CD8-positive, alpha-beta memory T cell (primary cell): ENCODE measurements around the gene ALG1. TPM values are rescaled to one million over a fixed set of nuclear protein-coding genes. Genes with fewer than 3 reads are reported as not detected.
"Not testable (repeated sequence)": the region's sequence is repeated elsewhere in the genome, so short reads cannot be mapped to it uniquely, and the experiment has no call there.

Source experiments
- CTCF ChIA-PET: fragments of 350-600 bp; sonication (Branson Sonifier 250); formaldehyde crosslinking; loops from one replicate; lab custom pipeline; 2021; ENCODE audit warnings: antibody characterized with exemption; lab: Charles Lee
- POLR2A ChIA-PET: fragments of 350-600 bp; sonication (Branson Sonifier 250); formaldehyde crosslinking; loops from one replicate; lab custom pipeline; 2021; ENCODE audit warnings: antibody characterized with exemption; lab: Charles Lee
- DNase-seq, 5 donors: peaks; one replicate each; pipeline versions ENCODE4 v3.0.0 to v3.0.0-alpha.2; 2020 to 2022; ENCODE audit warnings: mixed read lengths in 1 of 5
- H3K27ac ChIP-seq: one replicate; pipeline ENCODE4 v1.7.0; 2013; ENCODE audit warnings: low read depth, mild to moderate bottlenecking, low read length, moderate library complexity
- H3K27me3 ChIP-seq: 2 replicates; pipeline ENCODE4 v1.7.0; 2013; ENCODE audit warnings: low read length, mild to moderate bottlenecking; ENCODE audit not compliant: insufficient read depth, poor library complexity, severe bottlenecking
- H3K36me3 ChIP-seq: 2 replicates; pipeline ENCODE4 v1.7.0; 2013; ENCODE audit warnings: mild to moderate bottlenecking, low read length, moderate library complexity; ENCODE audit not compliant: insufficient read depth
- H3K4me1 ChIP-seq: 2 replicates; pipeline ENCODE4 v1.7.0; 2013; ENCODE audit warnings: mild to moderate bottlenecking, low read length, moderate library complexity; ENCODE audit not compliant: insufficient read depth
- H3K4me3 ChIP-seq: 2 replicates; pipeline ENCODE4 v1.7.0; 2013; ENCODE audit warnings: mild to moderate bottlenecking, low read length
- H3K9me3 ChIP-seq: 2 replicates; pipeline ENCODE4 v1.7.0; 2013; ENCODE audit warnings: mild to moderate bottlenecking, low read length
- H3K27ac Mint-ChIP-seq, 8 donors: one replicate each; pipeline ENCODE4 v1.8.0; 2020 to 2021; ENCODE audit warnings: mixed read lengths in 8 of 8, mild to moderate bottlenecking in 6 of 8, inconsistent platforms in 3 of 8, moderate library complexity in 3 of 8
- H3K27me3 Mint-ChIP-seq, 2 donors: one replicate each; pipeline ENCODE4 v1.8.0; 2020 to 2021; ENCODE audit warnings: mixed read lengths in 2 of 2, mild to moderate bottlenecking in 1 of 2, moderate library complexity in 1 of 2
- H3K36me3 Mint-ChIP-seq, 3 donors: one replicate each; pipeline ENCODE4 v1.8.0; 2020 to 2021; ENCODE audit warnings: mixed read lengths in 3 of 3, inconsistent platforms in 1 of 3, mild to moderate bottlenecking in 1 of 3
- H3K4me1 Mint-ChIP-seq, 3 donors: one replicate each; pipeline ENCODE4 v1.8.0; 2020 to 2021; ENCODE audit warnings: mixed read lengths in 3 of 3, inconsistent platforms in 1 of 3, mild to moderate bottlenecking in 1 of 3
- H3K4me3 Mint-ChIP-seq, 7 donors: one replicate each; pipeline ENCODE4 v1.8.0; 2020 to 2021; ENCODE audit warnings: mixed read lengths in 7 of 7, mild to moderate bottlenecking in 6 of 7, moderate library complexity in 4 of 7, inconsistent platforms in 2 of 7
- H3K9me3 Mint-ChIP-seq, 5 donors: one replicate each; pipeline ENCODE4 v1.8.0; 2020 to 2022; ENCODE audit warnings: mixed read lengths in 5 of 5, mild to moderate bottlenecking in 3 of 5, moderate library complexity in 2 of 5, inconsistent platforms in 1 of 5
- polyA plus RNA-seq: library from polyadenylated mRNA; unstranded; fragments of 300-500 nt; fragmentation: Illumina TruSeq; gene quantifications from one replicate; pipeline ENCODE4 v1.2.3, GENCODE V29; 2021
- total RNA-seq, 2 experiments: library from RNA; stranded (reverse); gene quantifications; one replicate each; pipeline ENCODE4 v1.2.3, GENCODE V29; 2021

ALG1 gene
- total and polyA plus RNA-seq, 3 experiments from 2014 or later, result 32.8 to 50.7 (median 47.8) TPM

- H3K4me3 Mint-ChIP-seq, result not testable (repeated sequence)
These were observed 45.2 kb downstream of the ALG1 start for GRCh38 chr16:5116780-5117295.

DNA sequence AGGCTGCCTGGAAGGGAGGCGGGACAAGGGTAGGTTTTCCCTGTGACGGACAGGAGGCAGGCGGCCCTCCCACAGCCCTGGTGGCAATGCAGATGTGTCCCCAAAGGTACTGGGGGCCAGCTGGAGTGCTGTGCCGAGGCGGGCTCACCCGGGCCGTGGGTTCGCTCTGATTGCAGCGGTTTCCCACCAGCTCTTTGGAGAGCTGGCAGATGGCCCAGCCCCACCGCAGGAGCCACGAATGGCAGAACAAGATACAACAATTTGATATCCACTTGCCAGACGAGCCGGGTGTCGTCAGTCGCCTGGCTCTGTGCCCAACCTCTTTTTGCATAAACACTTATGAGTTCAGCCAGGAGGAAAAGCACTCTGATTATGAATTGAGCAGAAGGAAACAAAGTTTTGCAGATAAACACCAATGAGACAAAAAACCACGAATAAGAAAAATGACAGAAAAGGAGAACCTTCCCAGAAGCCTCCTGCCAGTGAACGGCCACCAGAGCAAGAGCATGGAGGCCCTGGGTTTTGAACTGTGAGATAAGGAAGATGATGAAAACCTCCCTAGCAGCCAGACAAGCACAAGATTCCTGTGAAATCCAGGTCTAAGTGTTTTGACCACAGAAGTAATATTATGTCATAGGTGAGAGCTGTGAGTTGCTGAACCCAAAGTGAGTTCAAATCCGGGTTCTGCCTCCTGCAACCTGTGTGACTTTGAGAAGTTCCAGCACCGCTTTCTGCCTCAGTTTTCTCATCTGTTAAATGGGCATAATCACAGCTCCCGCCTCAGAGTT lies 45.9 kb downstream of the ALG1 start:
- H3K9me3 Mint-ChIP-seq, POLR2A ChIA-PET, CTCF ChIA-PET, H3K36me3 ChIP-seq, H3K4me1 ChIP-seq, H3K27ac ChIP-seq, H3K4me3 ChIP-seq, H3K36me3 Mint-ChIP-seq, H3K9me3 ChIP-seq, H3K27me3 ChIP-seq: not testable (repeated sequence)
- Mint-ChIP-seq H3K27me3 (peaks cover 9 to 49% of the 10 kb centered on the region in 2 donors), H3K4me3 (peak overlapping the region in 3 of 7 donors; percentile 7 to 71 (median 11)), H3K4me1 (peaks cover 12 to 19% (median 13%) of the 10 kb centered on the region in 3 donors), H3K27ac (peak overlapping the region in 6 of 8 donors; percentile 6 to 80 (median 53))
- DNase-seq, result peak; percentile 21 to 86 (median 66)

More at GRCh38 chr16:5116780-5117295, 45.2 kb downstream of the ALG1 start:
- H3K36me3 Mint-ChIP-seq, H3K9me3 Mint-ChIP-seq, H3K36me3 ChIP-seq, DNase-seq, H3K27ac ChIP-seq, H3K27me3 ChIP-seq, H3K4me1 ChIP-seq, CTCF ChIA-PET, H3K4me3 ChIP-seq, POLR2A ChIA-PET, H3K9me3 ChIP-seq: not testable (repeated sequence)
- peak overlapping the region in 3 of 8 donors; percentile 23 to 79 (median 42) for H3K27ac Mint-ChIP-seq
- peaks cover 12 to 19% (median 13%) of the 10 kb centered on the region in 3 donors for H3K4me1 Mint-ChIP-seq
- peaks cover 6 to 44% of the 10 kb centered on the region in 2 donors for H3K27me3 Mint-ChIP-seq

- H3K4me1 ChIP-seq, CTCF ChIA-PET, H3K36me3 Mint-ChIP-seq, H3K9me3 ChIP-seq, H3K4me1 Mint-ChIP-seq, H3K9me3 Mint-ChIP-seq, POLR2A ChIA-PET, H3K36me3 ChIP-seq, H3K4me3 Mint-ChIP-seq, DNase-seq, H3K27ac Mint-ChIP-seq, H3K4me3 ChIP-seq, H3K27me3 ChIP-seq, H3K27ac ChIP-seq: not testable (repeated sequence)
- H3K27me3 Mint-ChIP-seq, result peaks cover 18 to 45% of the 10 kb centered on the region in 2 donors
These were observed 59.9 kb downstream of the ALG1 start for GRCh38 chr16:5131467-5132004.

DNA sequence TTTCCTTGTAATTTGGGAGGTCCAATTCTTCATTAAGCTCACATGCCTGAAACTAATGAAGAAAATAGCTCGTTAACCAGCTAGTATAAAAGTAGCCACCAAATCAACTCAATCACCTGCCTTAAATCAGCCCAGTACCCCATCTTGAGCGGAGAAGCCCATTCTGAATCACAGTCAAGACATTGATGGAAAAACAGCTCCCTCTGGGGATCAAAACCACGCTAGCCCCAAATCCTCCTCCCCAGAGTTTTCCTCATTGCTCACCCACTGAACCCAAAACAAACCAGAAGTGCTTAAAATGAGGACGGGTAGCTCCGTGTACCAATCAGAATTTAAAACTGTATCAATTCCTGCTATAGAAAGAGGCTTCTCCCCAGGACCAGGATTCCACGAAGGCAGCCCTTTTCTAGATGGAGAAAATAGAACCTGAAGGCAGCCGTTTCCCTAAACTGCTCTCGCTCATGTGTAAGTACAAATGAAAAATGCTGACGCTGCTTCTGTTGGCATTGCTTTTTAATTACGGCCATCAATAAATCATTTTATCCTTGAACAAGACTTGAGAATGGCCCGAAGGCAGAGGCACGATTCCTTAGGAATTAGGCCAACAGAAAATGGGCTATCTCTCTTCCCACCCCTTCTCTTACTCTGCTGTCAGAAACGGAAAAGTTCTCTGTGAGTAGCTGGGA lies 61.4 kb downstream of the ALG1 start:
- H3K27ac ChIP-seq, H3K4me1 ChIP-seq, H3K4me3 Mint-ChIP-seq, H3K27me3 ChIP-seq, POLR2A ChIA-PET, DNase-seq, H3K36me3 ChIP-seq, H3K27ac Mint-ChIP-seq, H3K9me3 Mint-ChIP-seq, CTCF ChIA-PET, H3K36me3 Mint-ChIP-seq, H3K9me3 ChIP-seq, H3K4me1 Mint-ChIP-seq, H3K4me3 ChIP-seq: not testable (repeated sequence)
- peaks cover 19 to 55% of the 10 kb centered on the region in 2 donors for H3K27me3 Mint-ChIP-seq

GRCh38 chr16:5134739-5135452 lies 63.3 kb downstream of the ALG1 start:
- CTCF ChIA-PET, result not testable (repeated sequence)

More at GRCh38 chr16:5134739-5135452, 63.3 kb downstream of the ALG1 start:
- DNase-seq, POLR2A ChIA-PET, H3K4me3 ChIP-seq, H3K9me3 Mint-ChIP-seq, H3K36me3 Mint-ChIP-seq, H3K36me3 ChIP-seq, H3K9me3 ChIP-seq, H3K4me1 Mint-ChIP-seq, H3K4me3 Mint-ChIP-seq, H3K27me3 ChIP-seq, H3K4me1 ChIP-seq, H3K27ac ChIP-seq, H3K27ac Mint-ChIP-seq: not testable (repeated sequence)
- H3K27me3 Mint-ChIP-seq, result peaks cover 16 to 52% of the 10 kb centered on the region in 2 donors

Other genes with a start within 250 kb of the ALG1 start
- gene GLYR1, start 224.6 kb upstream of the ALG1 start, total RNA-seq, result 100 to 1,000 TPM; 104 to 110 TPM
- 40.2 TPM for gene GLYR1, start 224.6 kb upstream of the ALG1 start, polyA plus RNA-seq
- gene UBN1, start 224.4 kb upstream of the ALG1 start, total RNA-seq, result 10 to 100 TPM; 40.3 to 41.0 TPM
- 23.3 TPM for gene UBN1, start 224.4 kb upstream of the ALG1 start, polyA plus RNA-seq
- gene PPL, start 134.7 kb upstream of the ALG1 start, total RNA-seq, result not detected
- gene PPL, start 134.7 kb upstream of the ALG1 start, polyA plus RNA-seq, result 0.29 TPM
- gene SEC14L5, start 113.5 kb upstream of the ALG1 start, total RNA-seq, result not detected
- gene SEC14L5, start 113.5 kb upstream of the ALG1 start, polyA plus RNA-seq, result not detected
- gene NAGPA, start 37.9 kb upstream of the ALG1 start, total RNA-seq, result 10 to 100 TPM; 18.8 to 19.0 TPM
- 33.3 TPM for gene NAGPA, start 37.9 kb upstream of the ALG1 start, polyA plus RNA-seq
- gene C16orf89, start 5.9 kb upstream of the ALG1 start, total RNA-seq, result not detected
- not detected for gene C16orf89, start 5.9 kb upstream of the ALG1 start, polyA plus RNA-seq
- gene EEF2KMT, start 26.0 kb downstream of the ALG1 start, total RNA-seq, result 10 to 100 TPM; 29.1 to 30.9 TPM
- gene EEF2KMT, start 26.0 kb downstream of the ALG1 start, polyA plus RNA-seq, result 17.1 TPM